Measurements from ENCODE around the gene THG1L. TPM values are rescaled to one million over a fixed set of nuclear protein-coding genes. Genes with fewer than 3 reads are reported as not detected.
A peak's percentile ranks its signal among the peaks of the same experiment; 100 is the strongest.
"Not testable (repeated sequence)": the region's sequence is repeated elsewhere in the genome, so short reads cannot be mapped to it uniquely, and the experiment has no call there.

Gene THG1L
- total RNA-seq, 1 experiment from 2014 or later: 14.4 TPM

GRCh38 chr5:157727858-157728257 lies 3.4 kb upstream of the THG1L start:
- not testable (repeated sequence) for DNase-seq (ENCODE audit: low read depth)

- no peak for DNase-seq (ENCODE audit: low read depth)
Observed at GRCh38 chr5:157729858-157730257, 1.4 kb upstream of the THG1L start.

- DNase-seq (ENCODE audit: low read depth): no peak
Observed at GRCh38 chr5:157730900-157731271, 334 bp upstream of the THG1L start.

- no peak for DNase-seq (ENCODE audit: low read depth)
Observed at GRCh38 chr5:157732130-157732514, 902 bp downstream of the THG1L start.

- DNase-seq (ENCODE audit: low read depth): no peak
Observed at GRCh38 chr5:157732596-157733262, 1.5 kb downstream of the THG1L start.

- no peak for DNase-seq (ENCODE audit: low read depth)
Observed at GRCh38 chr5:157734436-157734835, 3.2 kb downstream of the THG1L start.

GRCh38 chr5:157735991-157736390 lies 4.8 kb downstream of the THG1L start:
- DNase-seq (ENCODE audit: low read depth): no peak

GRCh38 chr5:157739388-157740228 lies 8.4 kb downstream of the THG1L start:
- no peak for DNase-seq (ENCODE audit: low read depth)

- peak; percentile 32 for DNase-seq (ENCODE audit: low read depth)
Observed at GRCh38 chr5:157740229-157740610, 9.0 kb downstream of the THG1L start.

- DNase-seq (ENCODE audit: low read depth): no peak
Observed at GRCh38 chr5:157741131-157741530, 9.9 kb downstream of the THG1L start.

- peak; percentile 75 for DNase-seq (ENCODE audit: low read depth)
Observed at GRCh38 chr5:157743163-157744050, 12.2 kb downstream of the THG1L start, which contains the start of gene LSM11. LSM11 (plus strand) TSS chr5:157743712; CDS start chr5:157743751, 39 bp downstream.

- DNase-seq (ENCODE audit: low read depth): no peak
Observed at GRCh38 chr5:157744051-157745011, 13.1 kb downstream of the THG1L start.

- DNase-seq (ENCODE audit: low read depth): no peak
Observed at GRCh38 chr5:157745041-157745456, 13.8 kb downstream of the THG1L start.

GRCh38 chr5:157747173-157747740 lies 16.0 kb downstream of the THG1L start:
- DNase-seq (ENCODE audit: low read depth): no peak

GRCh38 chr5:157747766-157748700 lies 16.8 kb downstream of the THG1L start:
- DNase-seq (ENCODE audit: low read depth): no peak

GRCh38 chr5:157748760-157749461 lies 17.7 kb downstream of the THG1L start:
- peak; percentile 70 for DNase-seq (ENCODE audit: low read depth)

- no peak for DNase-seq (ENCODE audit: low read depth)
Observed at GRCh38 chr5:157749462-157749799, 18.2 kb downstream of the THG1L start.

GRCh38 chr5:157750320-157750719 lies 19.1 kb downstream of the THG1L start:
- DNase-seq (ENCODE audit: low read depth): peak; percentile 26

GRCh38 chr5:157756122-157756521 lies 24.9 kb downstream of the THG1L start:
- no peak for DNase-seq (ENCODE audit: low read depth)
